ENCODE results near the gene MAN1B1.
A peak's percentile ranks its signal among the peaks of the same experiment; 100 is the strongest.
"Not testable (repeated sequence)": the region's sequence is repeated elsewhere in the genome, so short reads cannot be mapped to it uniquely, and the experiment has no call there.

Gene MAN1B1

GRCh38 chr9:137062384-137062783 is 24.4 kb upstream of the MAN1B1 start:
- Histone ChIP-seq H3K79me2 (ENCODE audit: low read length) (peaks cover 14% of the 10 kb centered on the region), H3K9me3 (replicated peaks; ENCODE audit: insufficient read depth, low read length) (no peaks in the 10 kb centered on the region), H3K9ac (ENCODE audit: low read length) (no peak overlapping the region), H3K27ac (ENCODE audit: low read length) (no peak overlapping the region), H3K4me1 (ENCODE audit: low read length) (no peaks in the 10 kb centered on the region), H4K20me1 (ENCODE audit: insufficient read depth, low read length) (no peaks in the 10 kb centered on the region), H3K9me2 (replicated peaks; ENCODE audit: insufficient read depth, low read length) (no peaks in the 10 kb centered on the region), H3K27me3 (replicated peaks; ENCODE audit: insufficient read depth, low read length) (peaks cover 25% of the 10 kb centered on the region), H3F3A (ENCODE audit: insufficient read depth, low read length) (no peaks in the 10 kb centered on the region), H3K36me3 (replicated peaks; ENCODE audit: insufficient read depth, low read length) (no peaks in the 10 kb centered on the region), H2AFZ (ENCODE audit: low read length) (no peak overlapping the region), H3K4me2 (ENCODE audit: low read depth, low read length) (no peak overlapping the region), H3K4me3 (ENCODE audit: low read length) (no peak overlapping the region)
- DNase-seq, result no peak
- TF ChIP-seq EZH2phosphoT487 (IDR thresholded peaks at IDR 0.05; ENCODE audit: low read length) (no peak), EZH2 (optimal IDR thresholded peaks at IDR 0.05; ENCODE audit: low read depth, low read length) (no peak)
- TF ChIP-seq, protein P1, sequence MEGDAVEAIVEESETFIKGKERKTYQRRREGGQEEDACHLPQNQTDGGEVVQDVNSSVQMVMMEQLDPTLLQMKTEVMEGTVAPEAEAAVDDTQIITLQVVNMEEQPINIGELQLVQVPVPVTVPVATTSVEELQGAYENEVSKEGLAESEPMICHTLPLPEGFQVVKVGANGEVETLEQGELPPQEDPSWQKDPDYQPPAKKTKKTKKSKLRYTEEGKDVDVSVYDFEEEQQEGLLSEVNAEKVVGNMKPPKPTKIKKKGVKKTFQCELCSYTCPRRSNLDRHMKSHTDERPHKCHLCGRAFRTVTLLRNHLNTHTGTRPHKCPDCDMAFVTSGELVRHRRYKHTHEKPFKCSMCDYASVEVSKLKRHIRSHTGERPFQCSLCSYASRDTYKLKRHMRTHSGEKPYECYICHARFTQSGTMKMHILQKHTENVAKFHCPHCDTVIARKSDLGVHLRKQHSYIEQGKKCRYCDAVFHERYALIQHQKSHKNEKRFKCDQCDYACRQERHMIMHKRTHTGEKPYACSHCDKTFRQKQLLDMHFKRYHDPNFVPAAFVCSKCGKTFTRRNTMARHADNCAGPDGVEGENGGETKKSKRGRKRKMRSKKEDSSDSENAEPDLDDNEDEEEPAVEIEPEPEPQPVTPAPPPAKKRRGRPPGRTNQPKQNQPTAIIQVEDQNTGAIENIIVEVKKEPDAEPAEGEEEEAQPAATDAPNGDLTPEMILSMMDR (IDR thresholded peaks at IDR 0.05; ENCODE audit: low read length), result no peak

DNA sequence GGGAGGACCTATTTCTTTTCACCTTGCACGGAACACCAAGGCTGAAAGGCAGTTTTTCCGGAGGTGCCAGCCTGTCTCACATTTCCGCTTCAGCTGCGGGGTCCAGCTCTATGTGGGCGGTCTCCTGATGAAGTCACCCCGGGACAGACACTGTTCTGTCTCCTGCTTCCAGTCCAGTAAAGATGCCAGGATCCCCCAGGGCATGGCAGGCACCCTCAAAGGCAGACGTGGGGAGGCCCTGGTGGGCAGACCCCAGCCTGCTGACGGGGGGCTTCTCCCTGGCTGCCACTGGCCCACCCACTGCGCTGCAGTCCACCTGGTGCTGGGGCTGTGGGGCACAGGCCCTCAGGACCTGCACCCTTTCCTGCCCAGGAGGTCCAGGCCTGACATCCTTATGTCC is 24.0 kb upstream of the MAN1B1 start:
- not testable (repeated sequence) for H3K27ac ChIP-seq (ENCODE audit: low read length); H3K4me3 ChIP-seq (ENCODE audit: low read length); H3K4me2 ChIP-seq (ENCODE audit: low read depth, low read length); H3K9ac ChIP-seq (ENCODE audit: low read length); H3F3A ChIP-seq (ENCODE audit: insufficient read depth, low read length); H3K9me2 ChIP-seq (replicated peaks; ENCODE audit: insufficient read depth, low read length); H3K4me1 ChIP-seq (ENCODE audit: low read length); H2AFZ ChIP-seq (ENCODE audit: low read length); H3K9me3 ChIP-seq (replicated peaks; ENCODE audit: insufficient read depth, low read length); H4K20me1 ChIP-seq (ENCODE audit: insufficient read depth, low read length); DNase-seq; H3K36me3 ChIP-seq (replicated peaks; ENCODE audit: insufficient read depth, low read length)
- H3K27me3 ChIP-seq (replicated peaks; ENCODE audit: insufficient read depth, low read length), result peaks cover 21% of the 10 kb centered on the region
- peaks cover 14% of the 10 kb centered on the region for H3K79me2 ChIP-seq (ENCODE audit: low read length)

DNA sequence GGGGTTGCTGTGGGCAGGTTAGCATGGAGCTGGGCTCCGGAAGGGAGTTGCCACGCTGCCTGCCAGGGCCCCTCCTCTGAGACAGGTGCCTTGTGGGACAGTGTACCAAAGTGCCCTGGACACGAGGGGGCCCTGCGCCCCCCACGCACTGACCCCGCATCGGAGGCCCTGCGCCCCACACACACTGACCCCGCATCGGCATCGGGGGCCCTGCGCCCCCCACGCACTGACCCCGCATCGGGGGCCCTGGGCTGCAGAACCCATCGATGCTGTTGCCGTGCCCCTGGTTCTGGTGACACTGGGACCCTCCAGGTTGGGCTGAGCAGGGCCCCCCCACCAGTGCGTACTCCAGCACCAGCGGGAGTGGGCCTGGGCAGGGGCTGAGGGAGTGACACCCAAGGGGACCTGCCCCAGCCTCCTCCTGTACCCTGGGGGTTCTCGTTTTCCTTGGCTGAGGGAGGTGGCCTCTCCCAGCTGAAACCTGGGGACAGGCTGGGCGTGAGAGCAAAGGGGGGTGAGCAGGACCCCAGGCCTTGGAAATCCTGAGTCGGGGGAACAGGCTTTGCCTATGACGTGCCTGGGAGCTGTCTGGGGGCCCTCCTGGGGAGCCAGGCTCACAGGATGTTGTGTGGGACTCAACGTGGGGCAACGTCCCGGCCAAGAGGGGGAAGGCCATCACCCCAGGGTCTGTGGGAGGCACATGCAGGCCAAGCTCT is 23.3 kb upstream of the MAN1B1 start:
- no peak for DNase-seq

DNA sequence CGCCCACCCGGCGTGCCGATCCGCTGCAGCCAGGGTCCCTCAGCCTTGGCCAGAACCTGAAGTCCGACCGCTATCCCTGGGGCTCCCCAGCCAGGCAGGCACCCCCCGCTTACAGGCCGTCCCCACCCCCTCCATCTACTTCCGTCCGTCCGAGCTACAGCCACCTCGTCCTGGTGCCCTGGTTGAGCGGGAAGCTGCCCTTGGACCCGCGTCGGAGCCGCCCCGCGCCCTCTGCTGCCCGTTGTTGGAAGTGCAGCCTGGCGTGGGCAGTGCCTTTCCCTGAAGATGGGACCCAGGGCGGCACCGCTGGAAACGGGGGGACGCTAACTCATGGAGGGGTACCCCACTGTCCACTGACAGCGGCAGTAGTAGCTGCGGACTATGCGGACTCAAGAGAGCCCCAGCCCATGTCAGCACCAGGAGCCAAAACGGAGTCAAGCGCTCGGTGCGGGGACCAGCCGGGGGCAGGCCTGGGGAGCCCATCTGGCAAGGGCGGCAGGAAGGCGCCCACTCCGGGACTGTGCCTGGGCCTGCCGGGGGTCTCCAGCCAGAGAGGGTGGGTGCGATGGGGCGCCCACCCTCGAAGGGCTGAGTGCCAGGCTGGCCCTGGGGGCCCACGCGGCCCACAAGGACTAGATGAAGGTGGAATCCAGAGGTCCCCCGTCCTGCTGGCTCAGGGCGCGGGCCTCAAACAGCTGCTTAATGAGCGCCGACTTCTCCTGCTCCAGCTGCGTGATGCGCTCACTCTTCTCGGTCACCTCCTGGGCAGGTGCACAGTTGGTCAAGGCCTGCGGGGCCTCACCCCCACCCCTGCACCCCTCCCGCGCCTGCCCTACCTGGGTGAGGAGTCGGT is 22.5 kb upstream of the MAN1B1 start:
- H3K27ac ChIP-seq (ENCODE audit: low read length), result no peak overlapping the region
- no peak overlapping the region for H2AFZ ChIP-seq (ENCODE audit: low read length)
- no peak overlapping the region for H3K9ac ChIP-seq (ENCODE audit: low read length)
- 0 out of 2 replicates have a peak, but pooled peaks cover 3% of the 10 kb centered on the region for H4K20me1 ChIP-seq (ENCODE audit: insufficient read depth, low read length)
- DNase-seq, result peak; percentile 34
- no peaks in the 10 kb centered on the region for H3K9me2 ChIP-seq (replicated peaks; ENCODE audit: insufficient read depth, low read length)
- no peaks in the 10 kb centered on the region for H3K9me3 ChIP-seq (replicated peaks; ENCODE audit: insufficient read depth, low read length)
- no peak overlapping the region for H3K4me3 ChIP-seq (ENCODE audit: low read length)
- peaks cover 25% of the 10 kb centered on the region for H3K79me2 ChIP-seq (ENCODE audit: low read length)
- H3K36me3 ChIP-seq (replicated peaks; ENCODE audit: insufficient read depth, low read length), result no peaks in the 10 kb centered on the region
- H3K4me1 ChIP-seq (ENCODE audit: low read length), result peaks cover 15% of the 10 kb centered on the region
- TF ChIP-seq EZH2phosphoT487 (IDR thresholded peaks at IDR 0.05; ENCODE audit: low read length) (no peak), EZH2 (optimal IDR thresholded peaks at IDR 0.05; ENCODE audit: low read depth, low read length) (no peak)
- TF ChIP-seq, protein P1 (IDR thresholded peaks at IDR 0.05; ENCODE audit: low read length), result peak; percentile 80
- 0 out of 2 replicates have a peak, but pooled peaks cover 8% of the 10 kb centered on the region for H3K27me3 ChIP-seq (replicated peaks; ENCODE audit: insufficient read depth, low read length)
- peaks cover 10% of the 10 kb centered on the region for H3F3A ChIP-seq (ENCODE audit: insufficient read depth, low read length)
- H3K4me2 ChIP-seq (ENCODE audit: low read depth, low read length), result no peak overlapping the region

More for the DNA sequence above, 23.3 kb upstream of the MAN1B1 start:
- H3K9ac ChIP-seq (ENCODE audit: low read length), result no peak overlapping the region
- 0 out of 2 replicates have a peak, but pooled peaks cover 3% of the 10 kb centered on the region for H4K20me1 ChIP-seq (ENCODE audit: insufficient read depth, low read length)
- peaks cover 17% of the 10 kb centered on the region for H3K79me2 ChIP-seq (ENCODE audit: low read length)
- no peak overlapping the region for H3K27ac ChIP-seq (ENCODE audit: low read length)
- peaks cover 7% of the 10 kb centered on the region for H3K4me1 ChIP-seq (ENCODE audit: low read length)
- H3K9me2 ChIP-seq (replicated peaks; ENCODE audit: insufficient read depth, low read length), result no peaks in the 10 kb centered on the region
- no peaks in the 10 kb centered on the region for H3K36me3 ChIP-seq (replicated peaks; ENCODE audit: insufficient read depth, low read length)
- H2AFZ ChIP-seq (ENCODE audit: low read length), result no peak overlapping the region
- TF ChIP-seq EZH2phosphoT487 (IDR thresholded peaks at IDR 0.05; ENCODE audit: low read length), result no peak
- no peak overlapping the region for H3K4me2 ChIP-seq (ENCODE audit: low read depth, low read length)
- H3K9me3 ChIP-seq (replicated peaks; ENCODE audit: insufficient read depth, low read length), result no peaks in the 10 kb centered on the region
- peaks cover 7% of the 10 kb centered on the region for H3F3A ChIP-seq (ENCODE audit: insufficient read depth, low read length)
- peaks cover 14% of the 10 kb centered on the region for H3K27me3 ChIP-seq (replicated peaks; ENCODE audit: insufficient read depth, low read length)
- H3K4me3 ChIP-seq (ENCODE audit: low read length), result no peak overlapping the region

Data from MM.1S (cell line).